OCI-LY7 (cell line): ENCODE data around the gene THTPA.

Source experiments
- EZH2phosphoT487 ChIP-seq: fragments of 200-600 bp; sonication (generic); IDR thresholded peaks from 2 replicates; pipeline ENCODE4 v1.6.1; 2018; ENCODE audit warnings: low read depth, borderline replicate concordance, mild to moderate bottlenecking, mixed run types, antibody characterized with exemption, low read length, moderate library complexity, mixed read lengths
- TF ChIP-seq, protein P1 (sequence below): fragments of 200-600 bp; sonication (generic); conservative IDR thresholded peaks from 2 replicates; pipeline ENCODE4 v1.5.1; 2014; ENCODE audit warnings: mild to moderate bottlenecking, antibody characterized with exemption, low read length, moderate library complexity, mixed read lengths

DNA sequence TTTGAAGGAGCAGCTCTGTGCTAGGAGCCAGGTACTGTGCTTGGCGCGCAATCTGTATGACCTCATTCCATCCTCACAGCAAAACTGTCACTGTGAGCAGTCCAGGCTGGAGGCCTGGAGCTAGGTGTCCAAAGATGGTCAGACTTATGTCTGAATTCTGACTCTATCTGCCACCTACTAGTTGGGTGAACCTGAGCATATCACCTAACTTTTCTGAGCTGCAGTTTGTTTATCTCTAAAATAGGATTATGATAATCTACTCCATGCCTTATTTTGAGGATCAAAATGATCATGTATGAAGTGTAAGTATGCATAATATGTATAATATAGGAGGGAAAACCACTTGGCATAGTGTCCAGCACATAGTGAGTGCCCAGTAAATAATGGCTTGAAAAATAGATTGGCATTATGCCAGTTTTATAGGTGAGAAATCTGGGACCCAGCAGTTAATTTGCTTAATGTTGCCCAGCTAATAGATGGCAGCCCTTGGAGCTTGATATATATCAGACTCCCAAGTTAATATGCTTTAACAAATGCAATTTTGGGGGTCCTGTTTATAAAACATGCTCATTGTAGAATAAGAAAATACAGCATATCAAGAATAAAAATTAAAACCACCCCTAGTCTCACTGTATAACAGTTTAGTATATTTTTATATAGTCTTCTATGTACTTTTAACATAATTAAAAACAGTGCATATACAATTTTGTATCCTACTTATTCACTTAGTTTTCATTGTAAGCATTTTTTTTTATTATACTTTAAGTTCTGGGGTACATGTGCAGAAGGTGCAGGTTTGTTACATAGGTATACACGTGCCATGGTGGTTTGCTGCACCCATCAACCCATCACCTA is 27.1 kb downstream of the THTPA start:
- TF ChIP-seq, protein P1, sequence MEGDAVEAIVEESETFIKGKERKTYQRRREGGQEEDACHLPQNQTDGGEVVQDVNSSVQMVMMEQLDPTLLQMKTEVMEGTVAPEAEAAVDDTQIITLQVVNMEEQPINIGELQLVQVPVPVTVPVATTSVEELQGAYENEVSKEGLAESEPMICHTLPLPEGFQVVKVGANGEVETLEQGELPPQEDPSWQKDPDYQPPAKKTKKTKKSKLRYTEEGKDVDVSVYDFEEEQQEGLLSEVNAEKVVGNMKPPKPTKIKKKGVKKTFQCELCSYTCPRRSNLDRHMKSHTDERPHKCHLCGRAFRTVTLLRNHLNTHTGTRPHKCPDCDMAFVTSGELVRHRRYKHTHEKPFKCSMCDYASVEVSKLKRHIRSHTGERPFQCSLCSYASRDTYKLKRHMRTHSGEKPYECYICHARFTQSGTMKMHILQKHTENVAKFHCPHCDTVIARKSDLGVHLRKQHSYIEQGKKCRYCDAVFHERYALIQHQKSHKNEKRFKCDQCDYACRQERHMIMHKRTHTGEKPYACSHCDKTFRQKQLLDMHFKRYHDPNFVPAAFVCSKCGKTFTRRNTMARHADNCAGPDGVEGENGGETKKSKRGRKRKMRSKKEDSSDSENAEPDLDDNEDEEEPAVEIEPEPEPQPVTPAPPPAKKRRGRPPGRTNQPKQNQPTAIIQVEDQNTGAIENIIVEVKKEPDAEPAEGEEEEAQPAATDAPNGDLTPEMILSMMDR, result no peak
- TF ChIP-seq EZH2phosphoT487, result no peak
